Astrocyte of the hippocampus (primary cell): ENCODE data around the gene FXYD1.

ENCODE experiments used
- DNase-seq: peaks from one replicate; pipeline ENCODE4 v3.0.0; 2011; ENCODE audit warnings: low read depth, low spot score

FXYD1 gene

GRCh38 chr19:35107545-35107944, 31.1 kb upstream of the FXYD1 start:
- peak; percentile 13 for DNase-seq

GRCh38 chr19:35108730-35109129, 29.9 kb upstream of the FXYD1 start:
- no peak for DNase-seq

DNA sequence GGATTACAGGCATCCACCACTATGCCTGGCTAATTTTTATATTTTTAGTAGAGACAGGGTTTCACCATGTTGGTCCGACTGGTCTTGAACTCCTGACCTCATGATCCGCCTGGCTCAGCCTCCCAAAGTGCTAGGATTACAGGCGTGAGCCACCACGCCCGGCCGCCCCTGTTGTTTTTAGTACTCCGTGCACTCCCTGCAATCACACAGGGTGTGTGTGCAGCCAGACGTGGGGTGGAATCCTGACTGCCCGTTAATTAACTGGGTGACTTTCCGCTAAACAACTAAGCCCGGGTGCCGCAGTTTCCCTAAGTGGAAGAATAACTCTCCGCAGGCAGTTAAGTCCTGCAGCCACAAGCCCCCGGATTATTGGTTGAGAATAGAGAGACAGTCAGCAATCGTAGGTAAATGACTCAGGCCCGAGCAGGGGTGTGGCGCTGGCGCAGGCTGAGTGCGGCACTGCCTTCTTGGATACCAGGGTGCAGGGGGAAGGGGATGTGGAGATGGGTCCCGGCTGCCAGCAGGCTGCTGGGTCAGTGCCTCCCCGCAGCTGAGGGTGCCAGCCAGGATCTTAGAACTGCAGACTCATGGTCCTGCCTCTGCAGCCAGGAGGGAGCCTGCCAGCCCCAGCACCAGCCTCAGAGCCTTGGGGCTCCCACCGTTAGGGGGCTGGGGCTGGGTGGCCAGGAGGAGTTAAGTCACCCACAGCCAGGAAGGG, 29.1 kb upstream of the FXYD1 start:
- no peak for DNase-seq

GRCh38 chr19:35110974-35111373, 27.6 kb upstream of the FXYD1 start:
- no peak for DNase-seq

GRCh38 chr19:35112995-35113688, 25.5 kb upstream of the FXYD1 start:
- DNase-seq = no peak

DNA sequence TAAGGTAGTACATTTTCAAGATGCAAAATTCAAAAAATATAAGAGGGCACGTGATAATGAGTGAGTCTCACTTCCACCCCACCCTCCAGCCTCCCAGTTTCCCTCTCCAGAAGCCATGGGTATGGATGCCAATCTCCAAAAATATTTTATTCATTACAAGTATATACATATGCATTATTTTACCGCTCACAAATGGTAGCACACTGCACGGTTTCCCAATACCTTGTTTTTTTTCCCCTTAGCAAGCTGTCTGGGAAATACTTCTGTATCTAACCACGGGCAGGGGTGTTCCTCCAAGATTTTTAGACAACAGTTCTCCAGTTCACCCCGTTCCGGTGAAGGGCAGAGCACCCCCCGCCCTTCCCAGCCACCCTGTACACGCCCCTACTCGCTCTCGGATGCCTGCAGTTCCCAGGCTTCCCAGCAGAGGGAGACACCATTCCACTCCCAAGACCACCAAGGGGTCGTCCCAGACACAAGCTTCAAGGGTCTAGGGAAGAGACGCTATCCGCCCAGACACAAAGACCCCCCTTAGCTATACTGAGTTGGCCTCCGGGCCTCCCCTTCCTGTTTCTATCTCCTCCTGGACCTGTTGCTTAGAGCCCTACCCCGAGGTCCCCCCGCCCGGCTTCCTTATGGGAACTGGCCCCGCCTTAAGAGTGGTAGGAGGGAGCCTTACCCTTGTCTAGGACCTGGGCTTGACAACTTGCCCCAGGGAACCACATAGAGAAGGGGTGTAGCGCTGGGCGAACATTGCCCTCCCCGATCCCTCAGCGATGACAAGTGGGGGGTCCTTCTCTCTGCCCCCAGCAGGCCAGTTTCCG, 24.1 kb upstream of the FXYD1 start:
- DNase-seq = peak; percentile 65

- no peak for DNase-seq
Observed at GRCh38 chr19:35115177-35115951, 23.3 kb upstream of the FXYD1 start, which contains the start of gene FXYD3. TSS of gene FXYD3 (plus strand) at chr19:35115823. CDS start at chr19:35119377, 3,554 bp downstream.

DNA sequence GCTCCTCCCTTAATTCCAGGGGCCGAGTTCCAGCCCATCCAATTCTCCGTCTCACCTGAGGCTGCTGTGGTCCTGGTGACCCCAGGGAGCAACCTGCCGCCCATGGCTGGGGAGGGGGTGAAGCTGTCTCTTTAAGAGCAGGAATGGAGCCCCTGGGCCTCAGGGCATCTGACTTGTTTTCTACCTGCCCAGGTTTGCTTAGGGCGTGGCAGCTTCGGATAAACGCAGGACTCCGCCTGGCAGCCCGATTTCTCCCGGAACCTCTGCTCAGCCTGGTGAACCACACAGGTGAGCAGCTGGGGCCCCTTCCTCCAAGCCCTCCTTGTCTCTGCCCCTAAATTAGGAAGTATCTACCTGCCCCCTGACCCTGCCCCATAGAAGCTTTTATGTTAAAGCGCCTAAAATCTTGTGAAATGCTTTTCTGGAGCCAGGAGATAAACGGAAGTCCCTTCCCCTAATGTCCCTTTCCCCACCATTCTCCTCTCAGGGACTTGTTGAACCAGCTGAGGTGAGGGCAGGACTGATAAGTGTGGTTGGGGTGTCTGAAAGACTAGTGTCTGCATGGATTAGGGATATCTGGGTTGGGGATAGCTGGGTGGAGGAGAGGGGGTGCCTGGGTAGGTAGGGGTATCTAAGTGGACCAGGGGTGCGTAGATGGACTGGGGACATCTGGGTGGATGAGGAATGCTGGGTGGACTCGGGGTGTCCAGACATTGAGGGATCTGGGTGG, 22.4 kb upstream of the FXYD1 start:
- DNase-seq = no peak

- no peak for DNase-seq
Observed at GRCh38 chr19:35117116-35117515, 21.5 kb upstream of the FXYD1 start.

DNA sequence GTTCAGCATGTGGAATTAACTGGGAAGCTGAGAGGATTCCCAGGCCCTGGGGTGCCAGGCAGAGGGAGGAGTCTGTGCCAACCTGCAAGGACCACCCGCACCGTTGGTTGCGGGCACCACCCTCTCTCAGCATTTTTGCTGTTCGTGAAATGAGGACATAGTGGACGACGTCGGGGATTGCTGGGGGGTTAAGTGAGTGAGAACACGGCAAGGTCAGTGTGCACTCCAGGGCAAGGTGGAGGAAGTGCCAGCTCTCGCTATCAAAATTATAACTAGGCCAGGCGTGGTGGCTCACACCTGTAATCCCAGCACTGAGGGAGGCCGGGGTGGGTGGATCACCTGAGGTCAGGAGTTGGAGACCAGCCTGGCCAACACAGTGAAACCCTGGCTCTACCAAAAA, 20.8 kb upstream of the FXYD1 start:
- no peak for DNase-seq

DNA sequence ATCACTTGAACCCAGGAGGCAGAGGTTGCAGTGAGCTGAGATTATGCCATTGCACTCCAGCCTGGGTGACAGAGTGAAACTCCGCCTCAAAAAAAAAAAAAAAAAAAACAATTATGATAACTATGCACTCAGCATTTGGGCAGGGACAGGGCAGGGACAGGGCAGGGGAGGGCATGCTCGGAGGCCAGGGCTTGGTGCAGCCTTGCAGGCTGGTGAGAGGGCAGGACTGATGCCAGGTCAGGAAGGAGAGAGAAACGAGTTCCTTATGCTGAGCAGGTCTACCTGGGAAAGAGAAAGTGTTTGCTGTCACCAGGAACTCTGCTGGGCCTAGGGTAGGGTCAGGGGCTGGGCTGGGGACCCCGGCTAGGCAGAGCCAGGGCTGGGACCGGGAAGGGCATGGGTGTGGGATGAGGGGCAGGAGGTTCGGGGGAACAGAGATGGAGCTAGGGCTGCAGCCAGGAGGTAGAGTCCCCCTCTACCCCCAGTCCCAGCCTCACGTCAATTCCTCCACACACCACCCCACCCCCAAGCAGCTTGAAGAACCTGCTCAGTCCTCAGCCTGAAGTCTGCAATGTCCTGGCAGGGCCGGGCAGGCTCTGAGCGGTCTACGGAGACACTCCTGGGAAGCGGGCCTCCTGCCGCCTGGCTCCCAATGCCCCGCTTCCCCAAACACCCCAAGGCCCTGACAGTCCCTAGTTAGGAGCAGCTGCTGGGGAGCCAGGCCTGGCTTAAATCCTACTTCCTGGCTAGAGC, 20.2 kb upstream of the FXYD1 start:
- no peak for DNase-seq

DNA sequence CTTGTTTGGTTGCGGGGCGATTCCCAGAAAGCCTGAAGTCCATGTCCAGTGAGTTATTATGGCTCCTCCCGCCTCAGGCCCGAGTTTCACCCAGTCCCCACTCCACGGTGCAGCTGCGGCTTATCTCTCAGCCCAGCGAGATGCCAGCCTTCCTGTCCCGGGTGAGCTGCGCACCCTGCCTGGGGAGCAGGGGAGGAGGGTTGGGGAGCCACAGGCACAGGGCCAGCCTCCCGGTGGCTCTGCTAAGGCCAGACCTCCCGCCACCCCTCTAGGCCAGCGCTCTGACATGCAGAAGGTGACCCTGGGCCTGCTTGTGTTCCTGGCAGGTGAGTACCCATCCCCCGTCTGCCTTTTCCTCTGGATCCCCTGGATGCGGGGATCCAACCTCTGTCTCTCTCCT, 19.5 kb upstream of the FXYD1 start:
- DNase-seq = no peak

DNA sequence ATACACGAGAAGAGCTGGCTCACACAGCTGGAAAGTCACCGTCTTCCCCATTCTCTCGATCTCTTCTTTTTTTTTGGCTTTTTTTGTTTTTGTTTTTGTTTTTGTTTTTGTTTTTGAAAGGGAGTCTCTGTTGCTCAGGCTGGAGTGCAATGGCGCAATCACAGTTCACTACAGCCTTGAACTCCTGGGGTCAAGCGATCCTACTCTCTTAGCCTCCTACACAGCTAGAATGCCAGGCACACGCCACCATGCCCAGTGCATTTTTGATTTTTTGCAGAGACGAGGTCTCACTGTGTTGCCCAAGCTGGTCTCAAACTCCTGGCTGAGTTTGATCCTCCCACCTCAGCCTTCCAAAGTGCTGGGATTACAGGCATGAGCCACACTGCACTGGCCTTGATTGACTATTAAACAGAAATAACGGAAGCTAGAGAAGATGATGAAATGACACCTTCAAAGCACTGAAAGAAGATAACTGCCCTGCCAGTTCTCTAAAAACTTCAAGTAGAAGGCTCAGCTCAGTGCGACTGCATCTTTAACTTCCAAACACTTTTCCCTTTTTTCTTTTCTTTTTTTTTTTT, 19.0 kb upstream of the FXYD1 start:
- no peak for DNase-seq

DNA sequence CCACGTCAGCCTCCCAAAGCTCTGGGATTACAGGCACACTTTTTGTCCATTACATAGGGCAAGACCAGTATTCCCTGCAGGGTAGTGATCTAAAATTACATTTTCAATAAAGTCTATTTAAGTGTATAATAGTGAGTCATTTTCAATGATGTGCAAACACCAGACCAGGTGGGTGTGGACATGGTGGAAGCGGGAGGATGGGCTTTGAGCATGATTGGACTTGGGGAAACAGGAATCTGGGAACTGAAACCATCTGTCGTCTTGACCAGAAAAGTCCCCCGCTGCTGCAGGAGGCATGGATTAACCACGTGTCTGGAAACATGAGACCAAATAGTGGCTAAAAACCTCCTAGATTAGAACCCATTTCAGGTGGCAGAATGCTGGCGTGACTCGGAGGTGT, 18.1 kb upstream of the FXYD1 start:
- DNase-seq = no peak

DNA sequence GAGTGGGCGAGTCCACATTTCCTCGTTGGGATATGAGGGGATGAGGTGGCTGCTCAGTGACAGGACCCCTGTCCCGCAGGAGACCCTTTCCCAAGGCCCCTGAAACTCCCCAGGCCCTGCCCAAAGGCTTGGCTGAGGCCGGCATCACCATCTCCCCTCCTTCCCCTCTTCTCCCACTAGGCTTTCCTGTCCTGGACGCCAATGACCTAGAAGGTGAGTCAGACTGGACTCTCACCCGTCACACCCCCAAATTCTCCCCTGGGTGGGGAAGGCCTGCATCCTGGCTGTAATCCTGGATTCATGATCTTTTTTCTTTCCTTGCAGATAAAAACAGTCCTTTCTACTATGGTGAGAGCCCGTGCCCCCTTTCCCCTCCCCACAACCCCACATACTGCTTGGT, 17.7 kb upstream of the FXYD1 start:
- no peak for DNase-seq

DNA sequence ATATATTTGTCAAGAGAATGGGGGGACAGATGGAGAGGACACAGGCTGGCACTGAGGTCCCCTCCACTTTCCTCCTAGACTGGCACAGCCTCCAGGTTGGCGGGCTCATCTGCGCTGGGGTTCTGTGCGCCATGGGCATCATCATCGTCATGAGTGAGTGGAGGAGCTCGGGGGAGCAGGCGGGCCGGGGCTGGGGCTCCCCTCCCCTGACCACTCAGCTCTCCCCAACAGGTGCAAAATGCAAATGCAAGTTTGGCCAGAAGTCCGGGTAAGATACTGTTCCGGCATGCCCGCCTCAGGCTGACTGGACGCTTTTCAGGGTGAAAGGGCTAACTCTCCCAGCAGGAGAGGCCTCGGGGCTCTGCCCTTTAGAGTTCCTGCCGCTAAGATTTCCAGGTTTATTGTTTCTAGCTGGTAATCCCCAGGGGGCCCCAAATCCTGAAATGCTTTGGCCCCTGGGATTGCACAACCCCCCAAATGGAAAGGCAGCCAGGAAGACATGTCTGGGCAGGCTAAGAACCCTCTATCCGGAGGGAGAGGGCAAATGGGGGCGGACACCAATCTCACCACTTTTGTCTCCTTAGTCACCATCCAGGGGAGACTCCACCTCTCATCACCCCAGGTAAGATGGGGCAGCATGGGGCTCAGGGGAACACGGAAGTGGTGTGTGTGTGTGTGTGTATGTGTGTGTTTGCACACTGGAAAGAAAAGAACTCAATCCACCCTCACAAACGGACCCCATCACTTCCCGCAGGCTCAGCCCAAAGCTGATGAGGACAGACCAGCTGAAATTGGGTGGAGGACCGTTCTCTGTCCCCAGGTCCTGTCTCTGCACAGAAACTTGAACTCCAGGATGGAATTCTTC, 15.7 kb upstream of the FXYD1 start:
- DNase-seq = no peak

DNA sequence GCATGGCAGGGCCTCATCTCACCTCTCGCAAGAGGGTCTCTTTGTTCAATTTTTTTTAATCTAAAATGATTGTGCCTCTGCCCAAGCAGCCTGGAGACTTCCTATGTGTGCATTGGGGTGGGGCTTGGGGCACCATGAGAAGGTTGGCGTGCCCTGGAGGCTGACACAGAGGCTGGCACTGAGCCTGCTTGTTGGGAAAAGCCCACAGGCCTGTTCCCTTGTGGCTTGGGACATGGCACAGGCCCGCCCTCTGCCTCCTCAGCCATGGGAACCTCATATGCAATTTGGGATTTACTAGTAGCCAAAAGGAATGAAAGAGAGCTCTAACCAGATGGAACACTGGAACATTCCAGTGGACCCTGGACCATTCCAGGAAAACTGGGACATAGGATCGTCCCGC, 15.1 kb upstream of the FXYD1 start:
- no peak for DNase-seq

- peak; percentile 94 for DNase-seq
Observed at GRCh38 chr19:35124098-35125060, 14.2 kb upstream of the FXYD1 start.
